Hepatocyte (in vitro differentiated cells): Measurements from ENCODE around the gene LRIG3.

Experiments used
- EZH2 ChIP-seq: fragments of 200-600 bp; sonication (generic); IDR thresholded peaks from 2 replicates; pipeline ENCODE4 v1.6.1; 2016; ENCODE audit warnings: antibody characterized with exemption, mild to moderate bottlenecking, borderline replicate concordance
- TF ChIP-seq, protein P1 (sequence below): fragments of 200-600 bp; sonication (generic); IDR thresholded peaks from 2 replicates; pipeline ENCODE4 v1.5.1; 2016; ENCODE audit warnings: antibody characterized with exemption, mild to moderate bottlenecking; ENCODE audit not compliant: poor library complexity

DNA sequence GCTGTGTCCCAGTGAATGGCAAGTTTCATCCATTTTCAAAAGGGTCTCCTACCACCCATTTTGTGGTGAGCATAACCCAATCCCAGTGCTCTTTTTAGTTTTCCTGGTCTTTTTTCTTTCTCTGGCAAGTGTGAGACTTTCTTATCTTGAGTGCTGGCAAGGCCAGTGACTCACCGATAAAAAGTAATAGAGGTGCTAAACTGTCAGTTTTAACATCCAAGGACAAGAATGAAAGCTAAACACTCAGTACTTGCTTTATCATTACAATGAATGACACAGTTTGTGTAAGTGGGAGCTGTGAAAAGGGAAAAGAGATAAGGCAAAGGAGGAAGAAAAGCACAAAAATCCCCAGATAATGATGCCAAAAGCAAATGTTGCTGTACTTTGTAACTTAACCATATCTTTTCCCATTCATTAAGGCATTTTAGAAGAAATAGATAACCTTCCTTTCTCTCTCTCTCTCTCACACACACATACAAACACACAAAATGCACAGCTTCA, 4.9 kb upstream of the LRIG3 start:
- TF ChIP-seq, protein P1, sequence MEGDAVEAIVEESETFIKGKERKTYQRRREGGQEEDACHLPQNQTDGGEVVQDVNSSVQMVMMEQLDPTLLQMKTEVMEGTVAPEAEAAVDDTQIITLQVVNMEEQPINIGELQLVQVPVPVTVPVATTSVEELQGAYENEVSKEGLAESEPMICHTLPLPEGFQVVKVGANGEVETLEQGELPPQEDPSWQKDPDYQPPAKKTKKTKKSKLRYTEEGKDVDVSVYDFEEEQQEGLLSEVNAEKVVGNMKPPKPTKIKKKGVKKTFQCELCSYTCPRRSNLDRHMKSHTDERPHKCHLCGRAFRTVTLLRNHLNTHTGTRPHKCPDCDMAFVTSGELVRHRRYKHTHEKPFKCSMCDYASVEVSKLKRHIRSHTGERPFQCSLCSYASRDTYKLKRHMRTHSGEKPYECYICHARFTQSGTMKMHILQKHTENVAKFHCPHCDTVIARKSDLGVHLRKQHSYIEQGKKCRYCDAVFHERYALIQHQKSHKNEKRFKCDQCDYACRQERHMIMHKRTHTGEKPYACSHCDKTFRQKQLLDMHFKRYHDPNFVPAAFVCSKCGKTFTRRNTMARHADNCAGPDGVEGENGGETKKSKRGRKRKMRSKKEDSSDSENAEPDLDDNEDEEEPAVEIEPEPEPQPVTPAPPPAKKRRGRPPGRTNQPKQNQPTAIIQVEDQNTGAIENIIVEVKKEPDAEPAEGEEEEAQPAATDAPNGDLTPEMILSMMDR: no peak
- TF ChIP-seq EZH2: no peak
